Activated T-helper 17 cell treated with anti-CD3 and anti-CD28 coated beads, Interleukin-2, amount 50 U/mL, for 72 hours (primary cell): ENCODE measurements around the gene AGO1. TPM values are rescaled to one million over a fixed set of nuclear protein-coding genes. Genes with fewer than 3 reads are reported as not detected.

Source experiments
- ATAC-seq: fragments of 150-1000 bp; cut with Tn5 transposase; replicated peaks from 2 replicates; pipeline ENCODE4 v1.10.0; 2021; ENCODE audit warnings: mild to moderate bottlenecking, moderate library complexity
- H3K27ac Mint-ChIP-seq: one replicate; pipeline ENCODE4 v1.8.0; 2022; ENCODE audit warnings: mixed read lengths
- H3K27me3 Mint-ChIP-seq: one replicate; pipeline ENCODE4 v1.8.0; 2022; ENCODE audit warnings: mixed read lengths
- H3K36me3 Mint-ChIP-seq: one replicate; pipeline ENCODE4 v1.8.0; 2022; ENCODE audit warnings: low read depth, mild to moderate bottlenecking, mixed read lengths
- H3K4me1 Mint-ChIP-seq: one replicate; pipeline ENCODE4 v1.8.0; 2022; ENCODE audit warnings: mixed read lengths
- H3K4me3 Mint-ChIP-seq: one replicate; pipeline ENCODE4 v1.8.0; 2022; ENCODE audit warnings: mild to moderate bottlenecking, mixed read lengths
- H3K9me3 Mint-ChIP-seq: one replicate; pipeline ENCODE4 v1.8.0; 2022; ENCODE audit warnings: mixed read lengths
- total RNA-seq, 2 donors: library from RNA; stranded (reverse); gene quantifications; one replicate each; pipeline ENCODE4 v1.2.3, GENCODE V29; 2022

AGO1 gene
- total RNA-seq, 2 donors from 2014 or later, result 29.5 to 34.9 TPM

DNA sequence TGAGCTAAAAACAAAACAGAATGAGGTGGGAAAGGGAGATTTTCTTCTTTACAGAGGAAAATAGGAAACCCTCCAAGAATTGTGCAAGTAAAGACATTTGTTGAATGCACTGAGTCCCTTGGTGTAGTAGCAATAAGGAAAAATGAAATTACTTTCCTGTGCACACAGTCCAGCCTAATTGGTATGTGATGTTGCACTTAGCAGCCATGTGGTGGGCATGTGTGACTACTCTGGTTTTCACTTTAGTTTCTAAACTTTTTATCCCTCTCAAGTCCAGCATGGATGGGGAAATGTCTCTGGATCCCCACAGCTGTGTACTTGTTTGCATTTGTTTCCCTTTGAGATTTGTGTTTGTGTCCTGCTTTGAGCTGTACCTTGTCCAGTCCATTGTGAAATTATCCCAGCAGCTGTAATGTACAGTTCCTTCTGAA lies 40.8 kb downstream of the AGO1 start:
- Mint-ChIP-seq H3K9me3 (no peaks in the 10 kb centered on the region), H3K4me3 (no peak overlapping the region), H3K4me1 (no peaks in the 10 kb centered on the region), H3K36me3 (peaks cover 37% of the 10 kb centered on the region), H3K27me3 (no peaks in the 10 kb centered on the region), H3K27ac (no peak overlapping the region)
- ATAC-seq, result no peak

DNA sequence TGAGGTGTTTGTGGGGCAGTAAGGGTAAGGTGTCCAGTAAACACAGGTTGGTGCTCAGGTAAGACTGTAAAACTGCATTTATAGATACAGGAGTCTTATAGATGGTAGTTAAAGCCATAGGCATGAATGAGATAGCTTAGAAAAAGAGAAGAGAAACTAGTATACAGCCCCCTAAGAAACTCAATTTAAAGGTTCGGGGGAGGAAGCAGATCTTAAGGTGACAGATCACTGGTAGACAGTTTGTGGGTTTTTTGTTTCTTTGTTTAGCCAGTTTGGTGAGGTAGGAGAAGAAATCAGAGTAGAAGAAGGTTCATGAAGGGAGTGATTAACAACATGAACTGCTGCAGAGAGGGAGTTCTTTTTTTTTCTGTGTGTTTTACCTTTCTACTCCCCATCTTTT lies 41.8 kb downstream of the AGO1 start:
- no peak for ATAC-seq
- no peak overlapping the region for H3K4me3 Mint-ChIP-seq
- H3K27me3 Mint-ChIP-seq, result no peaks in the 10 kb centered on the region
- peaks cover 6% of the 10 kb centered on the region for H3K4me1 Mint-ChIP-seq
- no peak overlapping the region for H3K27ac Mint-ChIP-seq
- no peaks in the 10 kb centered on the region for H3K9me3 Mint-ChIP-seq
- peaks cover 26% of the 10 kb centered on the region for H3K36me3 Mint-ChIP-seq

DNA sequence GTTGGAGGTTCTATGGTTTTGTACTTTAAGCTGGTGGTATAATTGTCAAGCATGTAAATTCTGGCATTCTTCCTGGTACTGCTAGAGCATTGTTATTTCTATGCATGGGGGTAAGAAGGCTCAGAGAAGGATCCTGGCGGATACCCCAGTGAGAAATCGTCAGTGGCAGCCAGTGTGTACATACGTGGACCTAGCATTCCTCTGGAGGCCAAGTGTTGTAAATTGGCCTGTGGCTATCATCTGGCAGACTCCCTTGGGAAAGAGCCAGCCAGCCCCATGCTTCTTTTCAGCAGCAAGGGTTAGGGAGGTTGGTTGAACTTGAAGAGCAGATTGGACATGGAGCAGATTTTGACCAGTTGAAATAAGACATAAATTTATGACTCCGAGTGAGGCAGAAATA lies 42.7 kb downstream of the AGO1 start:
- peaks cover 6% of the 10 kb centered on the region for H3K4me1 Mint-ChIP-seq
- no peaks in the 10 kb centered on the region for H3K27me3 Mint-ChIP-seq
- no peak for ATAC-seq

DNA sequence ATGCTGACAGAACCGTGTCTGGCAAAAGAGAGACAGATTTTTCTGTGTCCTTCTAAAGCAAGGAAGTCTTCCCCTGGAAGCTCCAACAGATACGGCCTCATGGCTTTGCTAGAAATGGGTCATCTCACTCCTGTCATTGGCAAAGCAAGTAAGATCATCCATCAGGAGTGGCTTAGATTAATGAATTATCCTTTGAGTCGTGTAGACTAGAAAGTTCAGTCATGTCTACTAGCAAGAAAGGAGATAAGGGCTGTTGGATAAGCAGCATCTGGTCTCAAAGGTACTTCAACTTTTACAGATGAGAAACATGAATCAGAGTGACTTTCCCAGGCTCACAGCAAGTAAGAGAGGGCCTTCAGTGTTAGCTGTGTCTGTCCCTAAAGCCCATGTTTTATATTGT lies 44.5 kb downstream of the AGO1 start:
- Mint-ChIP-seq H3K36me3 (peaks cover 2% of the 10 kb centered on the region), H3K4me1 (peaks cover 9% of the 10 kb centered on the region), H3K27me3 (no peaks in the 10 kb centered on the region), H3K27ac (no peak overlapping the region), H3K9me3 (no peaks in the 10 kb centered on the region), H3K4me3 (no peak overlapping the region)
- no peak for ATAC-seq

More for the DNA sequence above, 42.7 kb downstream of the AGO1 start:
- peaks cover 17% of the 10 kb centered on the region for H3K36me3 Mint-ChIP-seq
- H3K4me3 Mint-ChIP-seq, result no peak overlapping the region
- peak overlapping the region; percentile 63 for H3K27ac Mint-ChIP-seq
- H3K9me3 Mint-ChIP-seq, result no peaks in the 10 kb centered on the region

DNA sequence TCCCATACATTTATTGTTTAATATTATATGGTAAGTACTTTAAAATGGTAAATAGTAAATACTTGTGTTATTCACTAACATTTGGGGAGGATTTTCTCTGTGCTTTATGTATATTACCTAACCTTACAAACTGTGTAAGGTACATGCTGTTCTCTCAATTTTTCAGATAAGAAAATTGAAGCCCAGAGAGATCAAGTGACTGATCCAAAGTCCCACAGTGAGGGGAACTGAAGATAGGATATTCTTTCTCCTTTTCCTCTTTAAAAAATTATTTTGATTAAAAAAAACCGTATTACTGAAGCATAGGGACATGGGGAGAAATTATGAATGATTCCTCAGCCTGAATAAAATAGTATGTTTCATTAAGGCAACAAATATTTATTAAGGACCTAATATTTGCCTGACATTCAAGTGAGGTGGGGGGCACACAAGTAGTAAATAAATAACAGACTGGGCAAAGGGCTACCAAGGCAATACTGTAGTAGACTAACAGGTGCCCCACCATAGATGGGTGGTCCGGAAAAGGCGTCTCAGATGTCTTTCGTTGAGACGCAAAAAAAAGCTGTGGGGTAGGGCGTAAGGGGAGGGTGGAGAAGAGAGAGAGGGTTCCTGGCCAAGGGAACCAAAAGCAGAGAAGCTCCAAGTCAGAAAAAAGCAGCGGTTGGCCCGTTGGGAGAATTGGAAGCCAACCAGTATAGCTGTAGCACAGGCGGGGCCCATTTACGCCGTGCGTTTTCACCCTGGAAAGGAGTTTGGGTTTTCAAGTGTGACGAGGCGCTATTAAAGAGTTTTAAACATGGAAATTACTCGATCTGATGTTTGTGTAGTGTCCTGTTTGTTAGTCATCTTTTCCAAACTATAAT lies 47.0 kb downstream of the AGO1 start:
- ATAC-seq, result peak; percentile 7
- H3K27me3 Mint-ChIP-seq, result no peaks in the 10 kb centered on the region
- H3K9me3 Mint-ChIP-seq, result no peaks in the 10 kb centered on the region
- H3K4me3 Mint-ChIP-seq, result peak overlapping the region; percentile 89
- H3K4me1 Mint-ChIP-seq, result peaks cover 15% of the 10 kb centered on the region
- no peaks in the 10 kb centered on the region for H3K36me3 Mint-ChIP-seq
- peak overlapping the region; percentile 96 for H3K27ac Mint-ChIP-seq

DNA sequence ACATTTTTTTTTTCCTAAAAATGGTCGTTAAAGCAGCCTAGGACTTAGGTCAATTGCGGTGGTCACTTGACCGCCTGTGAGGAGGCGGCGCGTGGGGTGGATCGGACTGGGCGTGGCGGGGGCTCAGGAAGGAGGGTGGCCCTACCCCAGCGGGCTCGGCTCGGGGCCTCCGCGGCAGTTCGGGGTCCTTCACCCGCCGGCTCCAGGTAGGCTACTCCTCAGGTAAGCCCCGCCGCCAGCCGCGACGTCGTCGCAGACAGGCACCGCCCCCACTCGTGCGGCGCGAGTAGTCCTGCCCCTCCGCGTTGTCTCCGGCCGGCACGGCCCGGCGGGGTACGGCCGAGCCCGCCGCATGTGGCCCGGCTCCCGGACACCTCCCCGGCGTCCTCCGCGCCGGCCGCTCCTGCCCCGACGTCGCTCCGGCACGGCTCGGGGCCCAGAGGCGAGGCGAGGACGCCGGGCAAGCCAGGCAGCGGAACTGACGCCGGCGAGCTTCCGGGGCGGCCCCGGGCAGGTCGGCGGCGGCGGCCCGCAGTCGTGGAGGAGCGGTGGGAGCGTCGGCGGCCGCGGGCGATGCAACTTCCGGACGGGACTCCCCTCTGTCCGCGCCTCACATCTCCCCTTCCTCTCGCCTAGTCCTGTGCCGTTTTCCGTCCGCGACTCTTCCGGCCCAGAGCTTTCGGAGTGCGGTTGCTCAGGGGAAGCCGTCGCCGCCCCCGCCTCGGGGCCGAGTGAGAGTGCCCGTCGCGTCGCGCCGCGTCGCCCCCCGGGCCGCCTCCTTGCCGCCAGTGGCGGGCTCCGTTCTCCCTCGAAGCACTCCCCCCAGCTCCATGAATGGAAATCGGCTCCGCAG lies 47.8 kb downstream of the AGO1 start, which contains the start of gene AGO3:
AGO3 (plus strand) TSS at position 513 of the 853 bp plus-strand sequence; CDS start at position 835, 322 bp downstream.
- H3K36me3 Mint-ChIP-seq, result no peaks in the 10 kb centered on the region
- peak within 1 kb of the TSS; percentile 96 for H3K27ac Mint-ChIP-seq
- H3K9me3 Mint-ChIP-seq, result no peaks in the 10 kb centered on the region
- peak; percentile 93 for ATAC-seq
- H3K4me1 Mint-ChIP-seq, result peaks cover 15% of the 10 kb centered on the region
- peak within 1 kb of the TSS; percentile 89 for H3K4me3 Mint-ChIP-seq
- no peaks in the 10 kb centered on the region for H3K27me3 Mint-ChIP-seq

DNA sequence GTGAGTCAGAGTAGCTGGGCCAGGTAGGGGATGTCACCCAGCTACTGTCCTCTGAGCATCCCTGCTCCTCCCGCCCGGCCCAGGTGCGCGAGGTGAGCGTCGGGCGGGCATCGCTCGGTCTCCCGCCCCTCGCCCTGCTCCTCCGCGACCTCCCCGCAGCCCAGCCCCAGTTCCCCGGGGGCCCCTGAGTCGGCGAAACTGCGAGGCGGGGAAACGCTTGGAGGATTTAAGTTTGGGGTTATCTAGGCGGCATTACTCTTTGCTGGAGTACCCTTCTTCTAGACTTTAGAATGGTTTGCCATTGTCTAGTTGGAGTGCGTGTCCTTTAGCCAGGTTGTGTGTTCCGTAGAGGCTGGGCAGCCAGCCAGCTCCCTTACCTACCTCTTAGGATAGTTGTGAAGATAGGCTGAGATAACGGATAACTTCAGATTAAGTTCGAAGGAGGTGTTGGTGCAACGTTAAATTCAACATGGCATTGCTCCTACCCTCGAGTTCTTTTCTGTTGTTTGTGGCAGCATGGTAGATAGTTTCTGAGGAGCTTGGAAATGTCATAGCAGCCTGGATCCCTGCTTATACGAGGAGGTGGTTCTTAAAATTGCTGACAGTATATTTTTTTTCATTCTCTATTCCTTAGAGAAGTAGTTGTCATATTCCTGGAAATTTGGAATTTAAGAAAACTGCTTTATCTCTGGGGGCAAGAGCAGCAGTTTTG lies 48.6 kb downstream of the AGO1 start:
- Mint-ChIP-seq H3K4me3 (peak overlapping the region; percentile 89), H3K9me3 (no peaks in the 10 kb centered on the region), H3K27me3 (no peaks in the 10 kb centered on the region), H3K36me3 (no peaks in the 10 kb centered on the region), H3K27ac (peak overlapping the region; percentile 78), H3K4me1 (peaks cover 15% of the 10 kb centered on the region)
- peak; percentile 48 for ATAC-seq

DNA sequence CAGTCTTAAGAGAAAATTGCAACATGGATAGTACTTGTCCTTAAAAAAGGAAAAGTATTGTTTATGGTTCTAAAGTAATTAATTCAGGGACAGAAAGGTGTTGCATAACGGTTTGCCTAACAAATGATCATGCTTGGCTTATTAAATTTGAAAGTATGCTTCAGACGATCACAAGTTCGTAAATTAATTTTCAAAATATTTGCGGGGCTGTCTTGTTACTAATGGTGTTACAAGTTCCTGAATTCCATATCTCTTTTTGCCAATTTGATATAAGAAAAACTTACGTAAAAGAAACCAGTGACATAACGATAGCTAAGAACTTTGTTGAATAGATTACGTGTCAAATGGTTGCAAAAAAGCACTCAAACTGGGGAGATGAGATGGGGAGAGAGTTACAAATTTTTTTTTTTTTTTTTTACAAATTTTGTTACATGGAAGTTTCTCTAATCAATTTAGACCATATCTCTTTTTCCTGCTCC lies 49.2 kb downstream of the AGO1 start:
- H3K36me3 Mint-ChIP-seq, result no peaks in the 10 kb centered on the region

DNA sequence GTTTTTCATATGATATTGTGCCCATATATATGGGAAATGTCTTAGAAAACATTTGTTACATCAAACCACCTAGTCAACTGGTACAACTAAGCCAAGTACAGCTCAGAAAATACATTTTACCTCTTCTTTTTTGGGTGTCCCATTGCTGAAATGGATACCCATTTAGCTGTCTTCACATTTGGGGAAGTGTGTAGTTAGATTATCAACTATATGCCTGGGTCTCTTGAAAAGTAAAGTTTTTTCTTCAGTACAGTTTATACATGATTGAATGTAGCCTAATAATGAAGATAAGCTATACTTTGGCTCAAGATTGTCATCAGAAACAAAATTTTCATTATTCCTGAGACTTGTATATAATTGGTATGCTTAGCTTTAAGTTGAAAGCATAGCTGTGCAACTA lies 49.9 kb downstream of the AGO1 start:
- Mint-ChIP-seq H3K27ac (peak overlapping the region; percentile 36), H3K36me3 (no peaks in the 10 kb centered on the region), H3K4me3 (peak overlapping the region; percentile 89), H3K9me3 (no peaks in the 10 kb centered on the region), H3K4me1 (peaks cover 15% of the 10 kb centered on the region), H3K27me3 (no peaks in the 10 kb centered on the region)
- no peak for ATAC-seq

More for the DNA sequence above, 49.2 kb downstream of the AGO1 start:
- Mint-ChIP-seq H3K4me3 (peak overlapping the region; percentile 89), H3K4me1 (peaks cover 15% of the 10 kb centered on the region), H3K27ac (peak overlapping the region; percentile 78), H3K27me3 (no peaks in the 10 kb centered on the region), H3K9me3 (no peaks in the 10 kb centered on the region)
- ATAC-seq, result no peak

DNA sequence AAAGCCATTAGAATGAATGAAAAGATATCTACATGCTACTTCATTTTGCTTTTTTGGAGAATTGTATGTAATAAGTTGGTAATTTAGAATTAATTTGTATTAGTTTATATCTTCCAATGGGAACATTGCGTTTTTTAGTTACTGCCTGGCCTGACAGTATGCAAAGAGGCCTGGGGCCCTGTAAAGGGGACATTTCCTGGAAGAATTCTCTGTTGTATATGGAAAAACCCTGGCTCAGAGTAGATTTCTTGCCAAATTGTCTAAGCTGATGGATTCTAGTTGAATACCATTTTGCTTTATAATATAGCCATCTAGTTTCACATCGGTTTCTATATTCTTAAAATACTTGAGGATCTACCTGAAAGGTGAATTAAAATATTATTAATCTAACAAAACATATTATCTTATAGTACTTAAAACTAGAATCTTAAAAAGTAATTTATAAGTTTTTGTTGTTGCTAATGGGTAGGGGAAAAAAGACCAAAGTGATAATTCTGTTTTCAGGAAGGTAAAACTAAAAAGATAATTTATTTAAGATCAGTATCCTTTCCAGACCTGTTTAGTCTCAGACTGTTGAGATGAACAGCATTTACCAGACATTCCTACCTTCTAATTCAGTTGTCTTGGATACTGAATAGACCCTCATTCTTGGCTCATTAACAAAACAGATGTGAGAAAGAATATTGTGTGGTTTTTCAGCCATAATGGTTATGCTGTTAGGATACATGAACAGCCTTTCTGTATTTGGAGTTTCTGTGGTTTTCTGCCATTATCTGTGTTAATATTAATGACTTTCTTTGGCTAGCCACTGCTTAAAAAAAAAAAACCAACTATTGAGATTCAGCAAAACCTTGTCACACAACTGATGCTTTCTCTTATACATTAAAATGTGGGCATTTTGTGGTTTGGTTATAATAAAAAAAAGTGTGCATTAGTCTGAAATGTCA lies 52.7 kb downstream of the AGO1 start:
- H3K27me3 Mint-ChIP-seq, result no peaks in the 10 kb centered on the region
- H3K4me1 Mint-ChIP-seq, result peaks cover 11% of the 10 kb centered on the region
- no peak overlapping the region for H3K27ac Mint-ChIP-seq
- no peaks in the 10 kb centered on the region for H3K9me3 Mint-ChIP-seq
- no peak for ATAC-seq
- H3K4me3 Mint-ChIP-seq, result no peak overlapping the region
- H3K36me3 Mint-ChIP-seq, result peaks cover 5% of the 10 kb centered on the region

DNA sequence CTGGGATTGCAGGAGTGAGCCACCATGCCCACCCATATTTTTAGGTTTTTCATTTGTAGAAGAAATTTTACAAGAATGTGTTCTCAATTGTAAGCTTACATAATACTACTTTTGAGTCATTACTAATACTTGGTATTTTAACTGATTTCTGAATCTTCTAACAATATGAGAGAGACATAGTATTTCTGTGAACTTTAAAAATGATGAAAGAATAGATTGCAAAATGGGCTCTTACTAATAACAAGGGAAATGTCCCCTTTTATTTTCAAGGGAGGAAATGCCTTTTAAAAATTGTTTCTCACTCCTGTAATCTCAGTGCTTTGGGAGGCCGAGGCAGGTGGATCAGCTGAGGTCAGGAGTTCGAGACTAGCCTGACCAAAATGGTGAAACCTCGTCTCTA lies 53.8 kb downstream of the AGO1 start:
- no peak overlapping the region for H3K4me3 Mint-ChIP-seq
- H3K27me3 Mint-ChIP-seq, result no peaks in the 10 kb centered on the region
- H3K27ac Mint-ChIP-seq, result no peak overlapping the region
- no peaks in the 10 kb centered on the region for H3K9me3 Mint-ChIP-seq
- ATAC-seq, result no peak
- peaks cover 7% of the 10 kb centered on the region for H3K36me3 Mint-ChIP-seq
- H3K4me1 Mint-ChIP-seq, result peaks cover 19% of the 10 kb centered on the region

DNA sequence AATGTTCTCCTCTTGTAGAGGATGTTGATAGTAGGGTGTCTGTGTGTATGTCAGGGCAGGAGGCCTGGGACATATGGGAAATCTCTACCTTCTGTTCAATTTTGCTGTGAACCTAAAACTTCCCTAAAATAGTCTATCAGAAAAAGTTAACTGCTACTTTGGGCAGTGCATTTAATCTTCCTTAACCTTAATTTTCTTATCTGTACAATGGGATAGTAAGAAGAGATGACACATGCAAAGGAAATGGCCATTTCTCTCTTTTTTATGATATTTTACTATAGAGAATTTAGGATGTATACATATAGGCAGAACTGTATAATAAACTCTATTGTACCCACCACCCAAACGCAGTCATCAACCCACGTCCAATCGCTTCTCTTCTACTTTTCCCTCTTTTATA lies 56.5 kb downstream of the AGO1 start:
- H3K27me3 Mint-ChIP-seq, result no peaks in the 10 kb centered on the region
- peaks cover 17% of the 10 kb centered on the region for H3K4me1 Mint-ChIP-seq
- H3K4me3 Mint-ChIP-seq, result no peak overlapping the region
- H3K9me3 Mint-ChIP-seq, result no peaks in the 10 kb centered on the region
- peaks cover 7% of the 10 kb centered on the region for H3K36me3 Mint-ChIP-seq
- ATAC-seq, result no peak
- no peak overlapping the region for H3K27ac Mint-ChIP-seq

DNA sequence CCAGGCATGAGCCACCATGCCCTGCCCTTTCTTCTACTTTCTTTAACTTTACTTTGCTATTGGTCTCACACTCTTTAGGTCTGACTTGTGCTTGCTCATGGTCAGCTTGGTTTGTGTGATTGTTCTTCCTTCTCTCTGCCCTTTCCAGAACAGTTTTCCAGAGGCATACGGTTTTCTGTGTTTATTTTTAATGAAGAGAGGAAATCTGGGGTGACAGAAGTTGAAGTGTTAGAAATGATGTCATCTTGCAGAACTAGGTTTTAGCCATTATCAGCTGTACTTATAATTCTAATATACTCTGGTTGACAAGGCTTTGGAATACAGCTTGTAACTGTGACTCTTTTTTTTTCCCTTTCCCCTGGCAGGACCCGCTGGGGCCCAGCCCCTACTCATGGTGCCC lies 62.3 kb downstream of the AGO1 start:
- Mint-ChIP-seq H3K27ac (no peak overlapping the region), H3K36me3 (peaks cover 34% of the 10 kb centered on the region), H3K4me3 (no peak overlapping the region), H3K27me3 (no peaks in the 10 kb centered on the region), H3K4me1 (peaks cover 32% of the 10 kb centered on the region), H3K9me3 (no peaks in the 10 kb centered on the region)
- ATAC-seq, result no peak
